A549 (cell line): ENCODE measurements around the gene C16orf46. TPM values are rescaled to one million over a fixed set of nuclear protein-coding genes. Genes with fewer than 3 reads are reported as not detected.
A peak's percentile ranks its signal among the peaks of the same experiment; 100 is the strongest.

Source experiments
- ATAC-seq, 2 experiments: fragments of 200-7000 bp in 1 of 2; fragments of >200 bp in 1 of 2; cut with Nextera tagmentation in 1 of 2; cut with Tn5 transposase in 1 of 2; 3 replicates each; pipeline versions ENCODE4 v1.8.0 to v1.9.1; 2018 to 2020; ENCODE audit warnings: mild to moderate bottlenecking in 1 of 2, moderate library complexity in 1 of 2
- CTCF ChIA-PET: fragments of 300-600 bp; sonication (Branson Sonifier 250); formaldehyde crosslinking; extraction: SDS; loops from one replicate; lab custom pipeline; 2021; ENCODE audit warnings: antibody characterized with exemption, inconsistent platforms; lab: Yijun Ruan, JAX
- POLR2A ChIA-PET: fragments of 350-600 bp; formaldehyde crosslinking; extraction: SDS; loops from one replicate; lab custom pipeline; 2021; ENCODE audit warnings: antibody characterized with exemption, inconsistent platforms; lab: Yijun Ruan, JAX
- DNase-seq, 2 experiments: peaks; one replicate each; pipeline versions ENCODE4 v3.0.0 to v3.0.0-alpha.2; 2011 to 2016; ENCODE audit warnings: low read depth in 1 of 2, low spot score in 1 of 2
- FAIRE-seq: peaks from 2 replicates; lab custom pipeline; 2011; peaks lifted over from hg19 to GRCh38; lab: Jason Lieb, UNC
- H3K27ac ChIP-seq, 2 experiments: fragments of >200 bp; sonication (Bioruptor Twin); formaldehyde crosslinking; 3 replicates each; pipeline ENCODE4 v1.5.1; 2016 to 2017
- H3K4me1 ChIP-seq: fragments of >200 bp; sonication (Bioruptor Twin); formaldehyde crosslinking; 3 replicates; pipeline ENCODE4 v1.6.1; 2016
- H3K4me2 ChIP-seq: fragments of >200 bp; sonication (Bioruptor Twin); formaldehyde crosslinking; 3 replicates; pipeline ENCODE4 v1.6.1; 2016
- H3K4me3 ChIP-seq: fragments of >200 bp; sonication (Bioruptor Twin); formaldehyde crosslinking; 3 replicates; pipeline ENCODE4 v1.5.1; 2016
- H3K9me3 ChIP-seq: fragments of >200 bp; sonication (Bioruptor Twin); formaldehyde crosslinking; 3 replicates; pipeline ENCODE4 v1.6.1; 2016
- CBX8 ChIP-seq: fragments of 200-600 bp; sonication (generic); IDR thresholded peaks from 2 replicates; pipeline ENCODE4 v1.6.1; 2016
- CEBPB ChIP-seq, 2 experiments: fragments of >200 bp in 1 of 2; sonication (Bioruptor Twin) in 1 of 2; formaldehyde crosslinking in 1 of 2; IDR thresholded peaks; 2 replicates each; pipeline ENCODE4 v1.6.1; 2012 to 2016
- CHD2 ChIP-seq: fragments of 150-350 bp; IDR thresholded peaks from 2 replicates; pipeline ENCODE4 v1.6.1; 2014; ENCODE audit warnings: low read length; ENCODE audit not compliant: partially characterized antibody
- CHD4 ChIP-seq: fragments of 200-600 bp; sonication (generic); IDR thresholded peaks from 2 replicates; pipeline ENCODE4 v1.6.1; 2016; ENCODE audit warnings: antibody characterized with exemption, mild to moderate bottlenecking, borderline replicate concordance
- EHF ChIP-seq: fragments of 250-450 bp; sonication (Bioruptor Pico); IDR thresholded peaks from 2 replicates; pipeline ENCODE4 v1.5.0; 2020; ENCODE audit warnings: mild to moderate bottlenecking
- EHMT2 ChIP-seq: fragments of 200-600 bp; sonication (generic); IDR thresholded peaks from 2 replicates; pipeline ENCODE4 v1.6.1; 2016; ENCODE audit warnings: antibody characterized with exemption, low read depth, mild to moderate bottlenecking, moderate library complexity
- FOSB ChIP-seq: fragments of 250-450 bp; sonication (Bioruptor Pico); IDR thresholded peaks from 2 replicates; pipeline ENCODE4 v1.5.0; 2020; ENCODE audit warnings: mild to moderate bottlenecking, moderate library complexity
- FOSL2 ChIP-seq, 2 experiments: fragments of 450-650 bp in 1 of 2; fragments of >200 bp in 1 of 2; sonication (Bioruptor Twin) in 1 of 2; formaldehyde crosslinking; IDR thresholded peaks; 2 replicates each; pipeline versions ENCODE4 v1.5.0 to v1.6.1; 2016 to 2020; ENCODE audit warnings: mild to moderate bottlenecking in 1 of 2, moderate library complexity in 1 of 2
- FOXS1 ChIP-seq: fragments of 250-450 bp; sonication (Bioruptor Pico); IDR thresholded peaks from 2 replicates; pipeline ENCODE4 v1.5.0; 2020; ENCODE audit warnings: mild to moderate bottlenecking, moderate library complexity
- GATA3 ChIP-seq: IDR thresholded peaks from 2 replicates; pipeline ENCODE4 v1.6.1; 2012; ENCODE audit warnings: borderline replicate concordance
- HES2 ChIP-seq: fragments of >200 bp; sonication (Bioruptor Twin); formaldehyde crosslinking; IDR thresholded peaks from 2 replicates; pipeline ENCODE4 v1.6.1; 2016
- HEYL ChIP-seq: fragments of 250-450 bp; sonication (Bioruptor Pico); IDR thresholded peaks from 2 replicates; pipeline ENCODE4 v1.8.0; 2021; ENCODE audit warnings: mild to moderate bottlenecking, moderate library complexity
- HOXA7 ChIP-seq: fragments of 250-450 bp; sonication (Bioruptor Pico); IDR thresholded peaks from 2 replicates; pipeline ENCODE4 v1.5.0; 2020; ENCODE audit warnings: mild to moderate bottlenecking, moderate library complexity
- HOXB5 ChIP-seq: fragments of 250-450 bp; sonication (Bioruptor Pico); IDR thresholded peaks from 2 replicates; pipeline ENCODE4 v1.5.0; 2020; ENCODE audit warnings: mild to moderate bottlenecking, moderate library complexity
- JUN ChIP-seq, 2 experiments: fragments of >200 bp; sonication (Bioruptor Twin); formaldehyde crosslinking; IDR thresholded peaks; 2 replicates in 1 of 2; 3 replicates in 1 of 2; pipeline ENCODE4 v1.6.1; 2016 to 2017
- KDM1A ChIP-seq: fragments of 200-600 bp; sonication (generic); IDR thresholded peaks from 2 replicates; pipeline ENCODE4 v1.6.1; 2016; ENCODE audit warnings: low read depth, mild to moderate bottlenecking
- NR3C1 ChIP-seq: fragments of >200 bp; sonication (Bioruptor Twin); formaldehyde crosslinking; IDR thresholded peaks from 3 replicates; pipeline ENCODE4 v1.6.1; 2017
- PHF8 ChIP-seq: fragments of 200-600 bp; sonication (generic); IDR thresholded peaks from 2 replicates; pipeline ENCODE4 v1.6.1; 2016; ENCODE audit warnings: low read depth, mild to moderate bottlenecking, antibody characterized with exemption, moderate library complexity, borderline replicate concordance
- RAD21 ChIP-seq, 2 experiments: fragments of >200 bp in 1 of 2; sonication (Bioruptor Twin) in 1 of 2; formaldehyde crosslinking in 1 of 2; IDR thresholded peaks in 1 of 2; conservative IDR thresholded peaks in 1 of 2; 2 replicates in 1 of 2; 3 replicates in 1 of 2; pipeline ENCODE4 v1.6.1; 2012 to 2018; ENCODE audit warnings: inconsistent platforms in 1 of 2
- RCOR1 ChIP-seq: fragments of 150-350 bp; IDR thresholded peaks from 2 replicates; pipeline ENCODE4 v1.6.1; 2014; ENCODE audit warnings: antibody characterized with exemption, low read length, low read depth
- RFX5 ChIP-seq: fragments of 450-650 bp; IDR thresholded peaks from 2 replicates; pipeline ENCODE4 v1.7.1; 2014; ENCODE audit warnings: antibody characterized with exemption, mild to moderate bottlenecking, moderate library complexity
- TFCP2L1 ChIP-seq: fragments of 250-450 bp; sonication (Bioruptor Pico); IDR thresholded peaks from 2 replicates; pipeline ENCODE4 v1.5.0; 2021; ENCODE audit warnings: mild to moderate bottlenecking
- ZNF302 ChIP-seq: fragments of 250-450 bp; sonication (Bioruptor Pico); IDR thresholded peaks from 2 replicates; pipeline ENCODE4 v1.9.0; 2021; ENCODE audit warnings: inconsistent platforms, mild to moderate bottlenecking, moderate library complexity
- WGBS: methylation state at CpG from one replicate; pipeline ENCODE4 v1.1.6; 2017; ENCODE audit errors: missing lambda C conversion rate; 5-methylcytosine and 5-hydroxymethylcytosine counted together
- polyA plus RNA-seq, 4 experiments: library from polyadenylated mRNA; depleted of rRNA in 3 of 4; stranded (reverse); fragments of >200 nt; fragmentation: RNase III in 1 of 4; extraction: RNeasy Plus Mini Kit Qiagen cat#74134 plus additional on column Dnase treatment in 1 of 4; gene quantifications; 2 replicates in 3 of 4; 3 replicates in 1 of 4; pipeline ENCODE4 v1.2.3, GENCODE V29; 2011 to 2017
- TF ChIP-seq, protein P1 (sequence below): fragments of 250-450 bp; sonication (Bioruptor Pico); IDR thresholded peaks from 2 replicates; pipeline ENCODE4 v1.5.0; 2021; ENCODE audit warnings: mild to moderate bottlenecking, moderate library complexity, borderline replicate concordance

The C16orf46 gene
- polyA plus RNA-seq, 2 of the 4 experiments (the other 2 are of a cell fraction): 0.37 to 1.4 TPM

GRCh38 chr16:81123092-81123852 is 46.2 kb upstream of the C16orf46 start:
- ChIA-PET POLR2A (no interaction called here), CTCF (no interaction called here)
- Histone ChIP-seq H3K4me1 (no peaks in the 10 kb centered on the region), H3K27ac (no peak overlapping the region), H3K4me2 (no peak overlapping the region), H3K9me3 (no peaks in the 10 kb centered on the region), H3K4me3 (no peak overlapping the region)
- WGBS: 80% methylated on average over 17 of the region's 17 CpGs
- FAIRE-seq (no peak), ATAC-seq (0 out of 6 replicates have a peak, but pooled peaks of 1 of the 2 experiments have one; percentile 15), DNase-seq (no peak)
- TF ChIP-seq JUN (IDR thresholded peaks at IDR 0.05) (no peak), CHD2 (no peak), CBX8 (no peak), PHF8 (no peak), EHMT2 (no peak), EHF (no peak), HOXB5 (CRISPR knock-in tag) (no peak), RFX5 (no peak), HEYL (CRISPR knock-in tag) (no peak), RAD21 (conservative IDR thresholded peaks at IDR 0.05 in 1 of 2, IDR thresholded peaks at IDR 0.05 in 1 of 2) (no peak), NR3C1 (no peak), TFCP2L1 (CRISPR knock-in tag) (no peak), RCOR1 (no peak), CEBPB (IDR thresholded peaks at IDR 0.05) (no peak), ZNF302 (no peak), HOXA7 (CRISPR knock-in tag) (no peak), FOSB (CRISPR knock-in tag) (no peak)

GRCh38 chr16:81121474-81121990 is 44.5 kb upstream of the C16orf46 start:
- Histone ChIP-seq H3K4me3 (no peak overlapping the region), H3K4me2 (no peak overlapping the region), H3K4me1 (no peaks in the 10 kb centered on the region), H3K9me3 (no peaks in the 10 kb centered on the region), H3K27ac (no peak overlapping the region)
- POLR2A ChIA-PET: no interaction called here
- 87% methylated on average over 16 of the region's 16 CpGs for WGBS
- CTCF ChIA-PET: interaction anchor here (0.6 to 0.7 kb wide), 2 partner anchors 21 to 770 kb away, joined by 3 to 4 read pairs; no protein-coding TSS in a partner anchor
- DNase-seq (no peak), ATAC-seq (no peak)
- no peak for TF ChIP-seq FOXS1 (CRISPR knock-in tag)
- no peak for TF ChIP-seq HES2
- TF ChIP-seq HEYL (CRISPR knock-in tag): no peak
- TF ChIP-seq, all 56 proteins: peak for 0
- FAIRE-seq: no peak

DNA sequence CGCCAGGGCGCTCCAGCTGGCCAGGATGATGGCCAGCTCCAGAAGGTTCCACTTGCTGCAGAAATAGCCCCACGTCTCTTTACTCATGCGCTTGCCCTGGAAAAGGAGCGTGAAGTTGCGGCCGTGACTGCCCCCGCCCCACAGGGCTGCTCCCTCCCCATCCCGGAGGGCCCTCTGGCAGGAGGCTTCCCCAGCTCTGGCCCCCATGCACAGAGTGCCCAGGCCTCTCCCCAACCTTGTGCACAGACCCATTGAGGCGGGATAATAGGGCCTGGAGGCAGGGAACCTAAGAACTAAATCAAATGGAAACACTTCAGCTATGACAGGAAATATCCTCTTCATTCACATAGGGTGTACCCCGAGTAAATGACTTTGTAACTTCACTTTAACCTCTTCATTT is 40.4 kb upstream of the C16orf46 start:
- FAIRE-seq (no peak), ATAC-seq (peak in 1 of 2 experiments; percentile 33; a peak in 3 of 6 replicates), DNase-seq (no peak)
- ChIA-PET CTCF (interaction anchor here (0.9 kb wide), 1 partner anchor 41 kb away, joined by 3 read pairs; no protein-coding TSS in a partner anchor), POLR2A (interaction anchor here (0.6 kb wide), 1 partner anchor 81 kb away, joined by 3 read pairs; no protein-coding TSS in a partner anchor)
- H3K27ac ChIP-seq: no peak overlapping the region
- H3K4me1 ChIP-seq: no peaks in the 10 kb centered on the region
- no peak overlapping the region for H3K4me2 ChIP-seq
- no peak overlapping the region for H3K4me3 ChIP-seq
- no peaks in the 10 kb centered on the region for H3K9me3 ChIP-seq
- TF ChIP-seq GATA3 (no peak), JUN (IDR thresholded peaks at IDR 0.05) (no peak), RAD21 (conservative IDR thresholded peaks at IDR 0.05 in 1 of 2, IDR thresholded peaks at IDR 0.05 in 1 of 2) (no peak), ZNF302 (no peak)
- TF ChIP-seq, all 56 proteins: peak for 0
- 75% methylated on average over 7 of the region's 11 CpGs for WGBS

DNA sequence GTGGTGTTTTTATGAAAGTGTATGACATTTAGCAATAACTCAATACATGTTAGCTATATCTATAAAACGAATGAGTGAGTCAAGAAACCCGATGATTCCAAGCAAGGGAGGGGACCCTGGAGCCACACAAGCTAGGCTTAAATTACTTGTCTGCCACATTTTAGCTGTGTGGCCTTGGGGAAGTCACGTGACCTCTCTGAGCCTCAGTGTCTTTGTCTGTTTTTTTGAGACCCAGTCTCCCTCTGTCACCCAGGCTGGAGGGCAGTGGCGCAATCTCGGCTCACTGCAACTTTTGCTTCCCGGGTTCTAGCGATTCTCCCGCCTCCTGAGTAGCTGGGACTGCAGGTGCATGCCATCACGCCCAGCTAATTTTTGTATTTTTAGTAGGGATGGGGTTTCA is 39.2 kb upstream of the C16orf46 start:
- no peak for FAIRE-seq
- CTCF ChIA-PET: interaction anchor here (0.7 kb wide), 1 partner anchor 45 kb away, joined by 5 read pairs; no protein-coding TSS in a partner anchor

More for the DNA sequence above, 39.2 kb upstream of the C16orf46 start:
- Histone ChIP-seq H3K27ac (no peak overlapping the region), H3K9me3 (no peaks in the 10 kb centered on the region), H3K4me1 (no peaks in the 10 kb centered on the region), H3K4me3 (no peak overlapping the region), H3K4me2 (no peak overlapping the region)
- DNase-seq (no peak), ATAC-seq (no peak)
- POLR2A ChIA-PET: no interaction called here
- TF ChIP-seq JUN (IDR thresholded peaks at IDR 0.05) (no peak), FOSL2 (IDR thresholded peaks at IDR 0.05) (no peak), FOSL2 (CRISPR knock-in tag; IDR thresholded peaks at IDR 0.05) (no peak), FOSB (CRISPR knock-in tag) (no peak), HES2 (no peak), CHD4 (no peak), KDM1A (no peak)
- TF ChIP-seq, protein P1, sequence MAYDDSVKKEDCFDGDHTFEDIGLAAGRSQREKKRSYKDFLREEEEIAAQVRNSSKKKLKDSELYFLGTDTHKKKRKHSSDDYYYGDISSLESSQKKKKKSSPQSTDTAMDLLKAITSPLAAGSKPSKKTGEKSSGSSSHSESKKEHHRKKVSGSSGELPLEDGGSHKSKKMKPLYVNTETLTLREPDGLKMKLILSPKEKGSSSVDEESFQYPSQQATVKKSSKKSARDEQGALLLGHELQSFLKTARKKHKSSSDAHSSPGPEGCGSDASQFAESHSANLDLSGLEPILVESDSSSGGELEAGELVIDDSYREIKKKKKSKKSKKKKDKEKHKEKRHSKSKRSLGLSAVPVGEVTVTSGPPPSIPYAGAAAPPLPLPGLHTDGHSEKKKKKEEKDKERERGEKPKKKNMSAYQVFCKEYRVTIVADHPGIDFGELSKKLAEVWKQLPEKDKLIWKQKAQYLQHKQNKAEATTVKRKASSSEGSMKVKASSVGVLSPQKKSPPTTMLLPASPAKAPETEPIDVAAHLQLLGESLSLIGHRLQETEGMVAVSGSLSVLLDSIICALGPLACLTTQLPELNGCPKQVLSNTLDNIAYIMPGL (CRISPR knock-in tag): no peak
- WGBS: 77% methylated on average over 9 of the region's 9 CpGs
